ENCODE measurements around the gene DYRK3. TPM values are rescaled to one million over a fixed set of nuclear protein-coding genes. Genes with fewer than 3 reads are reported as not detected.
A peak's percentile ranks its signal among the peaks of the same experiment; 100 is the strongest.

The DYRK3 gene
- total RNA-seq, 1 donor from 2014 or later = 5.9 TPM

DNA sequence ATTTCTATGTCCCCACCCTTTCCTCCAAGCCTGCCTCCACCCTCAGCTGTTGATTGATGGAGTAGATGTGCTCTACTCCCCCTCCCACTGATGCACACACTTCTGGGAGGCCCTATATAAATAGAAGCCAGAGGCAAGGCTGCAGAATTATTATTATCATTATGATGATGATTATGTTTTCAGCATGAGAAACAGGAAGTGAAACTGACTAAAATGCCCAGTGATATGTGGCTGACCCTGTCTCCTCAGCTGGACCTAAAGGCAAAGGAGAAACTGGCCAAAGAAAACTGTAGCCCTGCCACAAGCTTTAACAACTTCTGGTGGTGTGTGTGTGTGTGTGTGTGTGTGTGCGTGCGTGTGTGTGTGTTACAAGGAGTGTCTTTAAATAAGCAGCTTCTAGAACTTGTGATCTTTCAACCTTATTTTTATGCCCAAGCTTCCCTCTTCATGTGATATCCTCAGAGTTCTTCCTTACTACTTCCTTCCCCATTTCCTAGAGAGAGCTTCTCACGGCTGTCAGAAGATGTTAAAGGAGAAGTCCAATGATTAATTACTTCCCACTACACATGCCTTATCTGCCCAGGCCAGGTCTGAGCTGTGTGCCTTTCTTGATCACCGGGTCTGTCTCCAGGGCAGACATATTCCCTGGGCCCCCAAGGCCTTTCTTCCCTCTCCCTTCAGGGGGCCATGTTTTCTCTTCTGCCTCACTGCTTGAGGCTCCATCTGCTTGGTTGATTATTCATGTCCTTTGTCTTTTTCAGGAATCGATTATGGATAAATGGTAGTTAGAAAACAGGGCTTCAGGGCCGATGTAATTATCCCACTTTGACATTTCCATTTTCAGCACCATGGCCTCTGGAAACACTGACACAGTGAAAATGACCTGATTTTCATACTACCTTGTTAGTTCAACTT is 37.8 kb downstream of the DYRK3 start:
- no peak for DNase-seq (ENCODE audit: extremely low spot score in 2 of 2)
- Histone ChIP-seq H3K9me3 (no peaks in the 10 kb centered on the region), H3K27me3 (no peaks in the 10 kb centered on the region), H3K4me3 (no peak overlapping the region), H3K27ac (peak overlapping the region; percentile 82), H3K36me3 (no peaks in the 10 kb centered on the region), H3K4me1 (peaks cover 35% of the 10 kb centered on the region)
- intact Hi-C loops (cut with DNase I) = no loop called here
- TF ChIP-seq POLR2AphosphoS5 (IDR thresholded peaks at IDR 0.05; ENCODE audit: insufficient read depth in 1 of 2, low read depth in 1 of 2) (no peak), POLR2A (IDR thresholded peaks at IDR 0.05) (no peak)
- TF ChIP-seq, protein P1, sequence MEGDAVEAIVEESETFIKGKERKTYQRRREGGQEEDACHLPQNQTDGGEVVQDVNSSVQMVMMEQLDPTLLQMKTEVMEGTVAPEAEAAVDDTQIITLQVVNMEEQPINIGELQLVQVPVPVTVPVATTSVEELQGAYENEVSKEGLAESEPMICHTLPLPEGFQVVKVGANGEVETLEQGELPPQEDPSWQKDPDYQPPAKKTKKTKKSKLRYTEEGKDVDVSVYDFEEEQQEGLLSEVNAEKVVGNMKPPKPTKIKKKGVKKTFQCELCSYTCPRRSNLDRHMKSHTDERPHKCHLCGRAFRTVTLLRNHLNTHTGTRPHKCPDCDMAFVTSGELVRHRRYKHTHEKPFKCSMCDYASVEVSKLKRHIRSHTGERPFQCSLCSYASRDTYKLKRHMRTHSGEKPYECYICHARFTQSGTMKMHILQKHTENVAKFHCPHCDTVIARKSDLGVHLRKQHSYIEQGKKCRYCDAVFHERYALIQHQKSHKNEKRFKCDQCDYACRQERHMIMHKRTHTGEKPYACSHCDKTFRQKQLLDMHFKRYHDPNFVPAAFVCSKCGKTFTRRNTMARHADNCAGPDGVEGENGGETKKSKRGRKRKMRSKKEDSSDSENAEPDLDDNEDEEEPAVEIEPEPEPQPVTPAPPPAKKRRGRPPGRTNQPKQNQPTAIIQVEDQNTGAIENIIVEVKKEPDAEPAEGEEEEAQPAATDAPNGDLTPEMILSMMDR (IDR thresholded peaks at IDR 0.05) = no peak

DNA sequence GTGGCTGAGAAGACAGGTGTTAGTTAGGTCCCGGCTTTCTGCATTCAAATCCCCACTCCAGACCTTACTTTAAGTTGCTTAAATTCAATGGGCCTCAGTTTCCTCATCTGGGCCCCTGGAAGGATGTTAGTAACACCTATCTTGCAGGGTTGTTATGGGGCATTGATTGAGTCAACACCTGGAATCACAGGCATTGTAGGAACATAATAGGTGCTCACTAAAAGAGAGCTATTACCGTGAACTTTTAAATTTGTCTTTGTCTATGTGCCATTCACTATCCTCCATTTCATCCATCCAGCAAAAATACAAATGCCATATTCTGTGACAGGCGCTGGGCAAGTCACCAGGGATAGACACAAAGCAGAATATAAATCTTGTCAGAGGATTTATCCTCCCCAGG is 38.9 kb downstream of the DYRK3 start:
- Histone ChIP-seq H3K4me3 (no peak overlapping the region), H3K36me3 (no peaks in the 10 kb centered on the region), H3K9me3 (no peaks in the 10 kb centered on the region), H3K27me3 (no peaks in the 10 kb centered on the region), H3K27ac (peak overlapping the region; percentile 82), H3K4me1 (peaks cover 35% of the 10 kb centered on the region)
- intact Hi-C loops (cut with DNase I) = no loop called here
- TF ChIP-seq POLR2A (IDR thresholded peaks at IDR 0.05) = no peak
- TF ChIP-seq POLR2AphosphoS5 (IDR thresholded peaks at IDR 0.05; ENCODE audit: insufficient read depth in 1 of 2, low read depth in 1 of 2) = no peak
- TF ChIP-seq, protein P1 (IDR thresholded peaks at IDR 0.05) = no peak
- no peak for DNase-seq (ENCODE audit: extremely low spot score in 2 of 2)

DNA sequence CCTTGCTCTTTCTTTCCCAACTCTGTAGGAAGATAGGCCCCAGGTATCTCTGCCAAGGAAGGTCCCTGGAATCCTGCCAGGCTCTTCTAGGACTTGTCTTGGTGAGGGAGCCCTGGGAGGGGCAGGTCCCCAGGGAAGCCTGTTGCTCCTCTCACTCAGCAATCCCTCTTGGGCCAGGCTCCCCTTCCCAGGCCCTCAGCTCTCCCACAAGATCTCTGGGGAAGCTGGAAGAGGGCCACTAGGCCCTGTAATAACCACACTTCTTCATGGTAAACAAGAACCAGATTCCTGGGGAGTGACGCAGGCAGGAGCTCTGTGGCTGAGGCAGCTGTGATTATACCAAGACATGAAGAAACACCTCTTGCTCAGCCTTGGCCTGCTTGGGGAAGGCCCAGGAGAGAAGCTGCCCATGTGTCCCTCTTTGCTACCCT is 39.4 kb downstream of the DYRK3 start:
- H3K27me3 ChIP-seq = no peaks in the 10 kb centered on the region
- intact Hi-C loops (cut with DNase I) = no loop called here
- TF ChIP-seq POLR2A (IDR thresholded peaks at IDR 0.05) = no peak
- peak; percentile 76 to 89 for TF ChIP-seq POLR2AphosphoS5 (IDR thresholded peaks at IDR 0.05; ENCODE audit: insufficient read depth in 1 of 2, low read depth in 1 of 2)
- H3K36me3 ChIP-seq = no peaks in the 10 kb centered on the region
- H3K27ac ChIP-seq = peak overlapping the region; percentile 82
- no peak overlapping the region for H3K4me3 ChIP-seq
- H3K9me3 ChIP-seq = no peaks in the 10 kb centered on the region
- peaks cover 35% of the 10 kb centered on the region for H3K4me1 ChIP-seq
- DNase-seq (ENCODE audit: extremely low spot score in 2 of 2) = peak in 1 of 2 donors; percentile 96

DNA sequence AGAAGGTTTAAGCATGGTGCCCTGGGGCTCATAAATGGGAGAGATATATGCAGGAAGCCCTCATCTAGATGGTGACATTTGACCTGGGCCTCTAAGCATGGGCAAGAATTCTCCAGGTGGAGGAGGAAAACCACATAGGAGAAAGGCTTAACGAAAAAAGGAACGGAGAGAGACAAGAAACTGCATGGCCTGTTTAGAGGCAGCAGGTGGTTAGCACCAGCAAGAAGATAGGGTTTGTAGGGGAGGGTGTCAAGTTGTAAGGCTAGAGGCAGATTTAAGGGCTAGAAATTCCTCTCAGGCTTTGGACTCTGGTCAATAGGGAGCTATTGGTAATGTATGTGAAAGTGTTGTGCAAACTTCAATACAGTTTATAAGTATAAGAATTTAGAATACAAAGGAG is 41.2 kb downstream of the DYRK3 start:
- intact Hi-C loops (cut with DNase I) = no loop called here
- Histone ChIP-seq H3K9me3 (no peaks in the 10 kb centered on the region), H3K27me3 (no peaks in the 10 kb centered on the region), H3K36me3 (no peaks in the 10 kb centered on the region), H3K4me1 (peaks cover 35% of the 10 kb centered on the region), H3K27ac (no peak overlapping the region), H3K4me3 (no peak overlapping the region)
- TF ChIP-seq POLR2A (IDR thresholded peaks at IDR 0.05) = no peak
- TF ChIP-seq POLR2AphosphoS5 (IDR thresholded peaks at IDR 0.05; ENCODE audit: insufficient read depth in 1 of 2, low read depth in 1 of 2) = no peak
- TF ChIP-seq, protein P1 (IDR thresholded peaks at IDR 0.05) = no peak
- no peak for DNase-seq (ENCODE audit: extremely low spot score in 2 of 2)

DNA sequence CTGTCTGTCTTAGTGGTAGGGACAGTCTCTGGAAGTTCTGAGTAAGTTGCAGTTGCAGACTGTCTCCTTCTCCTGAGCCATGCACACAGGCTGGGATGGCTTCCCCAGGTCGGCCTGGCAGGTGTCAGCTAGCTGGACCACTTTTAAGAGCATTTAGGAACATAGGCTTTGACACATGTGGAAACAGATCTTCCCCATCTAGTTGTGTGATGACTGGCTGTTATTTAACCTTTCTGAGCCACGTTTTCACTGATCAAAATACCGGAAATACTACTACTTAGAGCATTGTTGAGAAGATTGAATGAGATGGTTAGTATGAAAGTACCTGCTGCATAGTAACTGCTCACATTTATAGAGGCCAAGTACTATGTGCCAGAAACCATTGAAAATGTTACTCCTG is 43.2 kb downstream of the DYRK3 start:
- TF ChIP-seq POLR2AphosphoS5 (IDR thresholded peaks at IDR 0.05; ENCODE audit: insufficient read depth in 1 of 2, low read depth in 1 of 2) = no peak
- no peak for TF ChIP-seq POLR2A (IDR thresholded peaks at IDR 0.05)
- TF ChIP-seq, protein P1 (IDR thresholded peaks at IDR 0.05) = no peak
- H3K4me3 ChIP-seq = no peak overlapping the region
- H3K27me3 ChIP-seq = no peaks in the 10 kb centered on the region
- H3K36me3 ChIP-seq = no peaks in the 10 kb centered on the region
- H3K9me3 ChIP-seq = no peaks in the 10 kb centered on the region
- peaks cover 29% of the 10 kb centered on the region for H3K4me1 ChIP-seq
- no peak overlapping the region for H3K27ac ChIP-seq
- no peak for DNase-seq (ENCODE audit: extremely low spot score in 2 of 2)
- intact Hi-C loops (cut with DNase I) = no loop called here

Measured in vagina (tissue), 2 donors.